Neural progenitor cell (in vitro differentiated cells): ENCODE data around the gene MASP1.

Experiments
- EZH2 ChIP-seq: fragments of 200-600 bp; sonication (generic); IDR thresholded peaks from 2 replicates; pipeline ENCODE4 v1.6.1; 2017; ENCODE audit warnings: antibody characterized with exemption, mild to moderate bottlenecking, moderate library complexity
- EZH2phosphoT487 ChIP-seq: fragments of 200-600 bp; sonication (generic); IDR thresholded peaks from 2 replicates; pipeline ENCODE4 v1.6.1; 2017; ENCODE audit warnings: antibody characterized with exemption
- TF ChIP-seq, protein P1 (sequence below): fragments of 200-600 bp; sonication (generic); IDR thresholded peaks from 2 replicates; pipeline ENCODE4 v1.5.1; 2017; ENCODE audit warnings: antibody characterized with exemption, mild to moderate bottlenecking

- TF ChIP-seq, protein P1, sequence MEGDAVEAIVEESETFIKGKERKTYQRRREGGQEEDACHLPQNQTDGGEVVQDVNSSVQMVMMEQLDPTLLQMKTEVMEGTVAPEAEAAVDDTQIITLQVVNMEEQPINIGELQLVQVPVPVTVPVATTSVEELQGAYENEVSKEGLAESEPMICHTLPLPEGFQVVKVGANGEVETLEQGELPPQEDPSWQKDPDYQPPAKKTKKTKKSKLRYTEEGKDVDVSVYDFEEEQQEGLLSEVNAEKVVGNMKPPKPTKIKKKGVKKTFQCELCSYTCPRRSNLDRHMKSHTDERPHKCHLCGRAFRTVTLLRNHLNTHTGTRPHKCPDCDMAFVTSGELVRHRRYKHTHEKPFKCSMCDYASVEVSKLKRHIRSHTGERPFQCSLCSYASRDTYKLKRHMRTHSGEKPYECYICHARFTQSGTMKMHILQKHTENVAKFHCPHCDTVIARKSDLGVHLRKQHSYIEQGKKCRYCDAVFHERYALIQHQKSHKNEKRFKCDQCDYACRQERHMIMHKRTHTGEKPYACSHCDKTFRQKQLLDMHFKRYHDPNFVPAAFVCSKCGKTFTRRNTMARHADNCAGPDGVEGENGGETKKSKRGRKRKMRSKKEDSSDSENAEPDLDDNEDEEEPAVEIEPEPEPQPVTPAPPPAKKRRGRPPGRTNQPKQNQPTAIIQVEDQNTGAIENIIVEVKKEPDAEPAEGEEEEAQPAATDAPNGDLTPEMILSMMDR: no peak
- TF ChIP-seq EZH2 (no peak), EZH2phosphoT487 (no peak)
Observed at GRCh38 chr3:187237741-187238140, 53.8 kb downstream of the MASP1 start.
